K562 (cell line): Measurements from ENCODE around the gene ZNF280D. TPM values are rescaled to one million over a fixed set of nuclear protein-coding genes. Genes with fewer than 3 reads are reported as not detected.
A peak's percentile ranks its signal among the peaks of the same experiment; 100 is the strongest.

Experiments
- ATAC-seq: fragments of 200-7000 bp; cut with Tn5 transposase; 3 replicates; pipeline ENCODE4 v1.9.1; 2020; ENCODE audit warnings: moderate library complexity
- BruUV-seq: library from RNA; stranded (reverse); fragments of 400-500 nt; replicated peaks from 2 replicates; lab custom pipeline; 2021; lab: Mats Ljungman, UMichigan
- CTCF ChIA-PET: fragments of 300-600 bp; formaldehyde crosslinking; extraction: SDS; loops from one replicate; lab custom pipeline; 2021; ENCODE audit warnings: low intra/inter-chr PET ratio; lab: Yijun Ruan, JAX
- POLR2A ChIA-PET: fragments of 300-600, 350-650 bp; sonication (Branson Sonifier 250); formaldehyde crosslinking; extraction: SDS; loops from one replicate; lab custom pipeline; 2021; ENCODE audit warnings: antibody characterized with exemption, inconsistent platforms; lab: Yijun Ruan, JAX
- DNase-seq, 4 experiments: peaks; one replicate each; pipeline versions ENCODE4 v3.0.0 to v3.0.0-alpha.2; 2011 to 2018; ENCODE audit warnings: low spot score in 3 of 4, mixed read lengths in 3 of 4; ENCODE audit errors: extremely low read depth in 1 of 4
- FAIRE-seq: peaks from 2 replicates; lab custom pipeline; 2011; peaks lifted over from hg19 to GRCh38; lab: Jason Lieb, UNC
- H2AFZ ChIP-seq: 2 replicates; pipeline ENCODE4 v1.6.0; 2011; ENCODE audit warnings: low read depth, low read length, control low read depth, inconsistent platforms
- H3K27ac ChIP-seq: fragments of 200-600 bp; 3 replicates; pipeline ENCODE4 v1.8.0; 2011; ENCODE audit warnings: low read depth, mild to moderate bottlenecking, control low read depth, inconsistent platforms, low read length, moderate library complexity, mixed read lengths; ENCODE audit errors: extremely low read depth
- H3K27me3 ChIP-seq, 2 experiments: fragments of 300-600 bp in 1 of 2; 2 replicates in 1 of 2; 3 replicates in 1 of 2; pipeline versions ENCODE4 v1.6.0 to v1.8.0; 2011; ENCODE audit warnings: inconsistent platforms in 2 of 2, low read length in 2 of 2, mild to moderate bottlenecking in 1 of 2, mixed read lengths in 1 of 2, moderate library complexity in 1 of 2; ENCODE audit not compliant: control insufficient read depth in 2 of 2, insufficient read depth in 2 of 2
- H3K36me3 ChIP-seq: fragments of 300-600 bp; 3 replicates; pipeline ENCODE4 v1.8.0; 2011; ENCODE audit warnings: mild to moderate bottlenecking, low read length, inconsistent platforms; ENCODE audit not compliant: control insufficient read depth, insufficient read depth
- H3K4me1 ChIP-seq, 2 experiments: fragments of 200-600 bp in 1 of 2; replicated peaks in 1 of 2; 2 replicates in 1 of 2; 3 replicates in 1 of 2; pipeline versions ENCODE4 v1.5.1 to v1.8.0; 2011; ENCODE audit warnings: inconsistent platforms in 2 of 2, low read length in 2 of 2, mild to moderate bottlenecking in 1 of 2, mixed read lengths in 1 of 2, moderate library complexity in 1 of 2; ENCODE audit not compliant: control insufficient read depth in 2 of 2, insufficient read depth in 2 of 2
- H3K4me2 ChIP-seq: 2 replicates; pipeline ENCODE4 v1.6.1; 2011; ENCODE audit warnings: low read length, control low read depth, inconsistent platforms, mixed read lengths; ENCODE audit not compliant: insufficient read depth
- H3K4me3 ChIP-seq: fragments of 200-600 bp; sonication (generic), shearing (Covaris generic); 2 replicates; pipeline ENCODE4 v1.5.1; 2016; ENCODE audit warnings: control low read depth, inconsistent platforms
- H3K79me2 ChIP-seq: fragments of 200-600 bp; 3 replicates; pipeline ENCODE4 v1.8.0; 2011; ENCODE audit warnings: low read length, inconsistent platforms; ENCODE audit not compliant: control insufficient read depth, insufficient read depth
- H3K9ac ChIP-seq, 2 experiments: 2 replicates each; pipeline versions ENCODE4 v1.6.0 to v1.6.1; 2011; ENCODE audit warnings: low read depth in 2 of 2, low read length in 2 of 2, control low read depth in 1 of 2, inconsistent platforms in 1 of 2, mild to moderate bottlenecking in 1 of 2, mixed read lengths in 1 of 2; ENCODE audit not compliant: insufficient read depth in 1 of 2
- H3K9me1 ChIP-seq: one replicate; pipeline ENCODE4 v1.6.0; 2011; ENCODE audit warnings: inconsistent platforms, mild to moderate bottlenecking, low read length, moderate library complexity; ENCODE audit not compliant: control insufficient read depth, insufficient read depth
- H3K9me3 ChIP-seq: replicated peaks from 2 replicates; pipeline ENCODE4 v1.5.1; 2011; ENCODE audit warnings: low read depth, low read length, inconsistent platforms; ENCODE audit not compliant: control insufficient read depth, insufficient read depth
- H4K20me1 ChIP-seq: replicated peaks from 2 replicates; pipeline ENCODE4 v1.6.1; 2011; ENCODE audit warnings: low read length, inconsistent platforms, mixed read lengths; ENCODE audit not compliant: control insufficient read depth, insufficient read depth
- CBX2 ChIP-seq: fragments of 200-600 bp; sonication (generic); IDR thresholded peaks from one replicate; pipeline ENCODE4 v1.6.1; 2012; ENCODE audit warnings: mild to moderate bottlenecking, low read length, inconsistent platforms; ENCODE audit not compliant: insufficient read depth, poor library complexity, severe bottlenecking
- DNMT1 ChIP-seq: fragments of 450-650 bp; IDR thresholded peaks from 2 replicates; pipeline ENCODE4 v1.6.1; 2016; ENCODE audit warnings: antibody characterized with exemption, mild to moderate bottlenecking
- GATAD2A ChIP-seq: fragments of 450-650 bp; IDR thresholded peaks from 2 replicates; pipeline ENCODE4 v1.6.1; 2017
- NFXL1 ChIP-seq: fragments of 450-650 bp; formaldehyde crosslinking; IDR thresholded peaks from 2 replicates; pipeline ENCODE4 v1.4.0; 2021; ENCODE audit warnings: mild to moderate bottlenecking
- SIN3A ChIP-seq, 2 experiments: fragments of 150-350 bp in 1 of 2; IDR thresholded peaks; 2 replicates each; pipeline ENCODE4 v1.6.1; 2011 to 2016; ENCODE audit warnings: borderline replicate concordance in 2 of 2, low read depth in 2 of 2, low read length in 2 of 2, mild to moderate bottlenecking in 2 of 2, moderate library complexity in 2 of 2; ENCODE audit not compliant: control insufficient read depth in 1 of 2
- SMAD4 ChIP-seq: fragments of 250-450 bp; sonication (Bioruptor Pico); conservative IDR thresholded peaks from 2 replicates; pipeline ENCODE4 v1.8.0; 2021; ENCODE audit warnings: inconsistent platforms, mild to moderate bottlenecking, moderate library complexity
- SPI1 ChIP-seq: IDR thresholded peaks from 2 replicates; pipeline ENCODE4 v1.6.1; 2011; ENCODE audit warnings: low read depth, low read length, control low read depth, borderline replicate concordance
- WGBS: fragments of 100-300 bp; shearing (Covaris generic); methylation state at CpG from one replicate; pipeline ENCODE4 v1.1.6; 2016; ENCODE audit warnings: low coverage, mixed read lengths; ENCODE audit not compliant: insufficient coverage; ENCODE audit errors: missing lambda C conversion rate; 5-methylcytosine and 5-hydroxymethylcytosine counted together
- in situ Hi-C: fragments of 300-500 bp; cut with MboI; formaldehyde crosslinking; loops from 4 replicates; pipeline ENCODE4 v1.15.0; 2018; ENCODE audit warnings: inconsistent platforms, mixed read lengths
- intact Hi-C: fragments of 100-400 bp; cut with micrococcal nuclease; formaldehyde crosslinking; loops from 2 replicates; pipeline ENCODE4 v1.14.2; 2022
- polyA plus RNA-seq, 8 experiments: library from polyadenylated mRNA; depleted of rRNA in 4 of 8; stranded (reverse) in 5 of 8; unstranded in 3 of 8; fragments of >200 nt; fragmentation: Nextera tagmentation in 2 of 8; fragmentation: Illumina TruSeq in 1 of 8; extraction: Ambion mirVana in 2 of 8; extraction: Trizol in 1 of 8; gene quantifications; 2 replicates each; pipeline versions ENCODE4 v1.2.1 to v1.2.3, GENCODE V29; 2011 to 2014; ENCODE audit warnings: inconsistent platforms in 1 of 8, missing spikeins in 1 of 8
- total RNA-seq, 7 experiments: library from RNA; depleted of rRNA in 6 of 7; stranded (reverse); fragments of >200 nt in 6 of 7; fragmentation: Illumina TruSeq in 2 of 7; extraction: Trizol in 2 of 7; gene quantifications; 2 replicates each; pipeline versions ENCODE4 v1.2.1 to v1.2.3, GENCODE V29; 2011 to 2021; ENCODE audit warnings: low replicate concordance in 1 of 7
- TF ChIP-seq, protein P1 (sequence below): fragments of 450-650 bp; IDR thresholded peaks from 2 replicates; pipeline ENCODE4 v1.6.1; 2017; ENCODE audit warnings: mild to moderate bottlenecking, moderate library complexity
- TF ChIP-seq, protein P2 (sequence below): fragments of 250-450 bp; sonication (Bioruptor Pico); IDR thresholded peaks from 2 replicates; pipeline ENCODE4 v1.5.0; 2021

ZNF280D gene
- total and polyA plus RNA-seq, 9 of the 15 experiments (the other 6 are each of a cell fraction or from before 2014, with no cell fraction given): 8.3 to 21.8 (median 18.4) TPM

- no TSS peak for BruUV-seq
- WGBS: 2% methylated on average over 3 of the region's 3 CpGs
Measured at GRCh38 chr15:56757875-56758274, 24.6 kb upstream of the ZNF280D start.

GRCh38 chr15:56754772-56755370, 21.6 kb upstream of the ZNF280D start:
- Histone ChIP-seq H3K79me2 (no peaks in the 10 kb centered on the region), H3K27me3 (no peaks in the 10 kb centered on the region), H3K9me1 (no peaks in the 10 kb centered on the region), H3K4me2 (no peak overlapping the region), H3K36me3 (no peaks in the 10 kb centered on the region), H4K20me1 (no peaks in the 10 kb centered on the region), H3K4me3 (no peak overlapping the region), H3K27ac (no peak overlapping the region), H3K9ac (no peak overlapping the region), H2AFZ (no peak overlapping the region), H3K4me1 (peaks cover 0 to 16% of the 10 kb centered on the region in 2 experiments; a peak in 3 of 5 replicates), H3K9me3 (no peaks in the 10 kb centered on the region)
- intact Hi-C loops (no loop called here), in situ Hi-C loops (no loop called here)
- ATAC-seq (no peak), DNase-seq (no peak), FAIRE-seq (no peak)
- TF ChIP-seq CBX2 (no peak), DNMT1 (no peak), GATAD2A (no peak), NFXL1 (CRISPR knock-in tag) (no peak), SIN3A (IDR thresholded peaks at IDR 0.05; ENCODE audit: borderline replicate concordance in 2 of 2, control insufficient read depth in 1 of 2, low read depth in 2 of 2, low read length in 2 of 2) (no peak)
- TF ChIP-seq, protein P1, sequence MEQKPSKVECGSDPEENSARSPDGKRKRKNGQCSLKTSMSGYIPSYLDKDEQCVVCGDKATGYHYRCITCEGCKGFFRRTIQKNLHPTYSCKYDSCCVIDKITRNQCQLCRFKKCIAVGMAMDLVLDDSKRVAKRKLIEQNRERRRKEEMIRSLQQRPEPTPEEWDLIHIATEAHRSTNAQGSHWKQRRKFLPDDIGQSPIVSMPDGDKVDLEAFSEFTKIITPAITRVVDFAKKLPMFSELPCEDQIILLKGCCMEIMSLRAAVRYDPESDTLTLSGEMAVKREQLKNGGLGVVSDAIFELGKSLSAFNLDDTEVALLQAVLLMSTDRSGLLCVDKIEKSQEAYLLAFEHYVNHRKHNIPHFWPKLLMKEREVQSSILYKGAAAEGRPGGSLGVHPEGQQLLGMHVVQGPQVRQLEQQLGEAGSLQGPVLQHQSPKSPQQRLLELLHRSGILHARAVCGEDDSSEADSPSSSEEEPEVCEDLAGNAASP: no peak
- TF ChIP-seq, protein P2, sequence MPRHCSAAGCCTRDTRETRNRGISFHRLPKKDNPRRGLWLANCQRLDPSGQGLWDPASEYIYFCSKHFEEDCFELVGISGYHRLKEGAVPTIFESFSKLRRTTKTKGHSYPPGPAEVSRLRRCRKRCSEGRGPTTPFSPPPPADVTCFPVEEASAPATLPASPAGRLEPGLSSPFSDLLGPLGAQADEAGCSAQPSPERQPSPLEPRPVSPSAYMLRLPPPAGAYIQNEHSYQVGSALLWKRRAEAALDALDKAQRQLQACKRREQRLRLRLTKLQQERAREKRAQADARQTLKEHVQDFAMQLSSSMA (CRISPR knock-in tag): no peak
- BruUV-seq: no TSS peak
- WGBS: 30% methylated on average over 2 of the region's 2 CpGs
- ChIA-PET CTCF (no interaction called here), POLR2A (no interaction called here)

More at GRCh38 chr15:56757875-56758274, 24.6 kb upstream of the ZNF280D start:
- no peak for DNase-seq
- ChIA-PET CTCF (no interaction called here), POLR2A (interaction anchor here (1.2 to 3.8 kb wide), 2 partner anchors 13 to 17 kb away, joined by 3 to 15 read pairs; no protein-coding TSS in a partner anchor)
- no peaks in the 10 kb centered on the region for H3K9me3 ChIP-seq
- H3K9me1 ChIP-seq: no peaks in the 10 kb centered on the region
- no peak overlapping the region for H3K27ac ChIP-seq
- no peaks in the 10 kb centered on the region for H3K27me3 ChIP-seq
- H3K4me3 ChIP-seq: no peak overlapping the region
- no peak for FAIRE-seq
- H2AFZ ChIP-seq: peak overlapping the region; percentile 29; the same call in 1 of the 2 replicates
- no peaks in the 10 kb centered on the region for H4K20me1 ChIP-seq
- no peak for ATAC-seq
- peak; percentile 73; the same call in 1 of the 2 replicates for TF ChIP-seq SPI1
- no peak for TF ChIP-seq SMAD4
- intact Hi-C loops: no loop called here
- H3K4me1 ChIP-seq: peaks cover 0 to 16% of the 10 kb centered on the region in 2 experiments; a peak in 3 of 5 replicates
- in situ Hi-C loops: no loop called here
- no peak overlapping the region for H3K9ac ChIP-seq
- H3K4me2 ChIP-seq: no peak overlapping the region
- H3K79me2 ChIP-seq: no peaks in the 10 kb centered on the region
- H3K36me3 ChIP-seq: no peaks in the 10 kb centered on the region
